A673 (cell line): ENCODE measurements around the gene ERCC6.

Experiments
- EZH2 ChIP-seq: fragments of 200-600 bp; sonication (generic); IDR thresholded peaks from 2 replicates; pipeline ENCODE4 v1.6.1; 2017; ENCODE audit warnings: borderline replicate concordance, low read depth, mild to moderate bottlenecking, mixed read lengths, antibody characterized with exemption, low read length; ENCODE audit not compliant: poor library complexity, severe bottlenecking
- TF ChIP-seq, protein P1 (sequence below): fragments of 300-800, 200-600 bp; sonication (generic); conservative IDR thresholded peaks from 2 replicates; pipeline ENCODE4 v1.5.1; 2017; ENCODE audit warnings: low read depth, mild to moderate bottlenecking, antibody characterized with exemption, low read length, moderate library complexity, mixed read lengths

DNA sequence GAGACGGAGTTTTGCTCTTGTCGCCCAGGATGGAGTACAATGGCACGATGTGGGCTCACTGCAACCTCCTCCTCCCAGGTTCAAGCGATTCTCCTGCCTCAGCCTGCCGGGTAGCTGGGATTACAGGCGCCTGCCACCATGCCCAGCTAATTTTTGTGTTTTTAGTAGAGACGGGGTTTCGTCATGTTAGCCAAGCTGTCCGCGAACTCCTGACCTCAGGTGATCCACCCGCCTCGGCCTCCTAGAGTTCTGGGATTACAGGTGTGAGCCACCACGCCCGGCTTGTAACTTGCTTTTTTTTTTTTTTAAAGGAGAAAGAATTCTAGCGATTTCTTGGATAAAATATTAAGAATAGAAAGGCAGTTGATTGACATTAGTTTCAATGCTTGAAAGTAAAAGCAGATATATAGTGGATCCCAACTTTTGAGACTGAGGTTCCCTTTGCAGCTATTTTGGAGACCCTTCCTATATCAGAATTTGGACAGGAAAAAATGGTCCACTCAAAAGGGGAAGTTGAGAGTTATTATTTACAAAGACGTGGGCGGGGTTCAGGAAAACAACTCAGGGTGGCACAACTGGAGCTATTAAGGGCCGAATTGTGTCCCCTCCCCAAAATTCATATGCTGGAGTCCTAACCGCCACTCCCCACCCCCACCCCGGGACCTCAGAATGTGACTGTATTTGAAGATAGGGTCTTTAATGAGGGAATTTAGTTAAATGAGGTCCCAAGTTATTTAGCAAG lies 1.3 kb upstream of the ERCC6 start:
- TF ChIP-seq, protein P1, sequence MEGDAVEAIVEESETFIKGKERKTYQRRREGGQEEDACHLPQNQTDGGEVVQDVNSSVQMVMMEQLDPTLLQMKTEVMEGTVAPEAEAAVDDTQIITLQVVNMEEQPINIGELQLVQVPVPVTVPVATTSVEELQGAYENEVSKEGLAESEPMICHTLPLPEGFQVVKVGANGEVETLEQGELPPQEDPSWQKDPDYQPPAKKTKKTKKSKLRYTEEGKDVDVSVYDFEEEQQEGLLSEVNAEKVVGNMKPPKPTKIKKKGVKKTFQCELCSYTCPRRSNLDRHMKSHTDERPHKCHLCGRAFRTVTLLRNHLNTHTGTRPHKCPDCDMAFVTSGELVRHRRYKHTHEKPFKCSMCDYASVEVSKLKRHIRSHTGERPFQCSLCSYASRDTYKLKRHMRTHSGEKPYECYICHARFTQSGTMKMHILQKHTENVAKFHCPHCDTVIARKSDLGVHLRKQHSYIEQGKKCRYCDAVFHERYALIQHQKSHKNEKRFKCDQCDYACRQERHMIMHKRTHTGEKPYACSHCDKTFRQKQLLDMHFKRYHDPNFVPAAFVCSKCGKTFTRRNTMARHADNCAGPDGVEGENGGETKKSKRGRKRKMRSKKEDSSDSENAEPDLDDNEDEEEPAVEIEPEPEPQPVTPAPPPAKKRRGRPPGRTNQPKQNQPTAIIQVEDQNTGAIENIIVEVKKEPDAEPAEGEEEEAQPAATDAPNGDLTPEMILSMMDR: no peak
- TF ChIP-seq EZH2: no peak
